GM21723 (cell line): Measurements from ENCODE around the gene TAF11L3.
"Not testable (repeated sequence)": the region's sequence is repeated elsewhere in the genome, so short reads cannot be mapped to it uniquely, and the experiment has no call there.

Experiments used
- ATAC-seq: cut with Tn5 transposase; IDR thresholded peaks from one replicate; pipeline ENCODE4 v1.9.1; 2021; ENCODE audit warnings: mild to moderate bottlenecking, moderate library complexity; ENCODE audit not compliant: unreplicated experiment

TAF11L3 gene

DNA sequence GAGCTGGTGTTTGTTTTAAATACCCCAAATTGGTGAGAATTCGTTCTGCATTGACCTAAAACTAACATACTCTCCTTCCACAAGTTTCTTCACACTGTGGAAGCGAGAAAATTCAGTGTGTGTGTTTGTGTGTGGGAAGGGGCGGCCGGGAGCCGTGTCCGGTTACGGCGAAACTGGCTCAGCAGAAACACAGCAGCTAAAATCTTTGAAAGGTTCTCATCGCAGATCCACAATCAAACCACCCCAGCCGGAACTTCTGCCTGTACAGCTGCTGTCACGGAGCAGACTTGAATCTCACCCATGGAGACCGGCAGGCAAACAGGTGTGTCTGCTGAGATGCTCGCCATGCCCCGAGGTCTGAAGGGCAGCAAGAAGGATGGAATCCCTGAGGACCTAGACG is at the start of gene TAF11L3:
Gene TAF11L3 (plus strand): TSS at position 301 of the 400 bp plus-strand sequence.
- ATAC-seq = not testable (repeated sequence)

DNA sequence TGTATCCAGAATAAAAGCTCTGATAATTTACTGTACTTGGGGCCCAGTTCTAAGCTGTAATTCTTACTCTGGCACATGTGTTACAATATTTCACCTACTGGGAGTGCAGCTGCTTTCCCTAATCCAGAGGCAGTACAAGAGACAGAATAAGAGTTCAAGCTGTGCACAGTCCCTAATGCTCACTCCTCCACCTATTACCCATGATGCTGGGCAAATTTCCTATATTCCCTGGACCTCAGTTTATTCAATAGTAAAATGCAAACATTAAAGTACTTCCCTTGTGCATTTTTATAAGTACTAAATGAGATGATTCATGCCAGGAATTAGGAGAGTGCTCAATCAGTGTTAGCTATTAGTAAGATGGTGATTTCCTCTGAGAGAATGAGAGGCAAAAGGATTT is 48.1 kb upstream of the TAF11L3 start:
- ATAC-seq = no peak

DNA sequence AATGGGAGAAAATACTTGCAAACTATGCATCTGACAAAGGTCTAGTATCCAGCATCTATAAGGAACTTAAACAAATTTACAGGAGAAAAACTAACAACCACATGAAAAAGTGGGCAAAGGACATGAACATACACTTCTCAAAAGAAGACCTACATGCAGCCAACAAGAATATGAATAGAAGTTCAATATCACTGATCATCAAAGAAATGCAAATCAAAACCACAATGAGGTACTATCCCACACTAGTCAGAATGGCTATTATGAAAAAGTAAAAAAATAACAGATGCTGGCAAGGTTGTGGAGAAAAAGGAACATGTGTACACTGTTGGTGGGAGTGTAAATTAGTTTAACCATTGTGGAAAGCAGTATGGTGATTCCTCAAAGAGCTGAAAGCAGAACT is 43.1 kb upstream of the TAF11L3 start:
- not testable (repeated sequence) for ATAC-seq

DNA sequence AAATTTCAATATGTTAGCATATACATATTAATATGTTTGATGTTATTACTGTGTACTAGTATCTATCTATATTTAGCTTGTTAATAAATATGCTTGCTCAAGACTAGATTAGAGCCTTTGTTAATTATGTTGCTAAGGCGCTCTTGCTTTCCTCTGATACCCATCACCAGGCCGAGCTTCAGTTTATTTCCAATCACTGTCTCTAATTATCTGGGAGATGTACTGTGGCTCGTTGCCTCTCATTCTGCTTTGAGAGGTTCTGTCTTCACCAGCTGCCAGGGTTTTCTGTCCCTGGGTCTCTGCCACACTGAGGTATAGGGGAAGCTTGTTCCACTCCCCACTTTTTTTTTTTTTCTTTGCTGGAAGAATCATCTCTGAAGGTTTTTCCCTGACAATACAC is 41.1 kb upstream of the TAF11L3 start:
- ATAC-seq = no peak

DNA sequence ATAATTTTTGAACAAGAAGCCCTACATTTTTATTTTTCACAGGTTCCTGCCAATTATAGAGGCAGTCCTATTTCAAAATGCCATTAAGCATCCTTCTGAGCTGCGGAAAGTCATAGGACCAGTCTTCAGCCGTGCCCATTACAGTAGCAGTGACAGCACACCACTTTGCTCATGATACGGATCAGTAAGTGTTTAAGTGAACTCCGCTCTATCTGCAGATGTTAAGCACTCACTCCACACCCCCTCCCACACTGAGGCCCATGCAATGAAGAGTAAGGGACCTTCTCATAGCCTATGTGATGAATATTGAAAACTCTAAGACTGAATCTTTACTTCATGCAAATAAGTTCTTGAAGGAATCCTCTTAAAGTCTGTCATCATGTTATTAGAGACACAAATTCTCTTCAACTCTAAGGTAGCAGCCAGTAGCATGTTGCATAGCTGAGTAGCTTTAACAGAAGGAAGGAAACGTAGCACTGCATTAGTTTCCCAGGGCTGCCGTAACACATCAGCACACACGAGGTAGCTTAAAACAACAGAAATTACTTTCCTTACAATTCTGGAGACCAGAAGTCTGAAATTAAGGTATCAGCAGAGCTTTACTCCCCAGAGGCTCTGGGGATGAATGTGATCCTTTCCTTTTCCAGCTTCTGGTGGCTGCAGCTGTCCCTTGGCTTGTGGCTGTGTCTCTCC is 40.4 kb upstream of the TAF11L3 start:
- ATAC-seq = no peak

DNA sequence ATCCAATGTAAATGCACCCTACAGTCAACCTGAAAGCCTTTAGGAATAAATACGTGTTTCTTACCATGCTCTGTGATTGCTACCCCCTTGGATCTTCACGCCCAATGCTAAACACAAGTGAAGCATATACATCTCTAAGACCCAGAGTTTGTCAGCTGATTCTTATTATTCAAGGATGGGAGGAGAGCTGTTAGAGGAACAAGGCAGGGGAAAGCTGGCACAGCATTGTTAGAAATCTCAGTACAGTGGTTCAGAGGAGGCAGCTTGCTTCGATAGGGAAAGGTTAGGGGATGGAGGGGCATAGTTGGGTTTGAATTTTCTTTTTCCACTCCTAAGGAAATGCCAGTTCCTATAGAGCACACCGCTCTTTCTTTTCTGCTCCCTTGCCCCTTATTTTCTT is 36.8 kb upstream of the TAF11L3 start:
- no peak for ATAC-seq

DNA sequence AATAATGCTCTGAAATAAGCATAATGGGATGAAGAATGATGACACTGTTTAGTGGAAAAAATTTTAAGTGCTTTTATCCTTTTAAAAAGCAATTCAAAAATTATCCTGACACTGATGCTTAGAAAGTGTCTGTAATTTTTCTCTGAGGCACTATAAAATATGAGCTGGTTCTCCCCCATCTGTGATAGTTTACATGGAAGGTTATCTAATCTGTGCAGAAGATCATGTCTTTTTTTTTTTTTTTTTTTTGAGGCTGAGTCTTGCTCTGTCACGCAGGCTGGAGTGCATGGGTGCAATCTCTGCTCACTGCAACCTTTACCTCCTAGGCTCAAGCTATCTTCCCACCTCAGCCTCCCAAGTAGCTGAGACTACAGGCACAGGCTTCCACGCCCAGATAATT is 35.4 kb upstream of the TAF11L3 start:
- ATAC-seq = no peak

DNA sequence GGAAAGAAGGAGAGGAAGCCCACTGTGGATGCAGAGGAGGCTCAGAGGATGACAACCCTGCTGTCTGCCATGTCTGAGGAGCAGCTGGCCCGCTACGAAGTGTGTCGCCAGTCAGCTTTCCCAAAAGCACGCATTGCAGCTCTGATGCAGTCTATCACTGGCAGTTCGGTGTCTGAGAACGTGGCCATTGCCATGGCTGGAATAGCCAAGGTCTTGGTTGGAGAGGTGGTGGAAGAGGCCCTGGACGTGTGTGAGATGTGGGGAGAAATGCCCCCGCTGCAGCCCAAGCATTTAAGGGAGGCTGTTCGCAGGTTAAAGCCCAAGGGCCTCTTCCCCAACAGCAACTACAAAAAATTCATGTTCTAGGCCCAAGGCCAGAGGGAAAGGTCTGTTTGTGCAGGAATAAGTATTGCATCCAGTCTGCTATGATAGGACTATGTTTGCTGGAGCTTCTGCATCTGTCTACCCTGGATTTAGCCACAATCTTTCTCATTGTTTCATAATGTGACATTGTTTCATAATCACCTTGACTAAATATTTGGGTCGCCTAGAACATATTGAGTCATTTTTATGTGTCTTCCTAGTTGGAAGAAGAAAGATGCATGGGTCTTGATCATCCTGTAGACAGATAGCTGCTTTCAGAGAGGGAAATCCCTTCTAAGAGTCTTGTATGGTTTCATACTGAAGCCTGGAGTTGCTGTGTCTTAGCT is 31.5 kb upstream of the TAF11L3 start:
- not testable (repeated sequence) for ATAC-seq

DNA sequence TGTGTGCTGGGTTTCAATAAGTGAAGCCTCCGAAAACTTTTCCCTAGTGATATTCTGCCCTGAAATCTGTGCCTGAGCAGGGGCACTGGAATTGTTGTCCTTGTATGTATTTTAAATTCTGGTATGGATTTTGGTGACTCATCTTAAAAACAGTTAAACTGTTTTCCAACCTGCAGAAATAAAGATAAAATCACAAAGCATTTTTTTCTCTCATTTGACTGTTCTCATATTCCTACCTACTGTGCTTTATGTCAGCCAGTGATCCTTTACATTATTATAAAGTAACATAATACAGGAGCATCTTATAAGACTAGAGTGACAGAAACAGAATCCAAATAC is 31.0 kb upstream of the TAF11L3 start:
- no peak for ATAC-seq

DNA sequence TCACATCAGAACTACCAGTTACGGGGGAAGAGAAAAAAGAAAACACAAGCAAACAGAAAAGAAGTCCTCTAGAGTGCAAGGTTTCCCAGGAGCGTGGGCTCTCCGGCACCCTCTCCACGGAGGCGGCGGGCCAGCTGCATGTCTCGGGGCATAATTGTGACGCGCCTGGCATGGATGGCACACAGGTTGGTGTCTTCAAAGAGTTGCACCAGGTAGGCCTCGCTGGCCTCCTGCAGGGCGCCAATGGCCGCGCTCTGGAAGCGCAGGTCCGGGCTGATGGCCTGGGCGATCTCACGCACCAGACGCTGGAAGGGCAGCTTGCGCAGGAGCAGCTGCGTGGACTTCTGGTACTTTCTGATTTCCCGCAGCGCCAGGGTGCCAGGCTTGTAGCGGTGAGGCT is 26.9 kb upstream of the TAF11L3 start:
- not testable (repeated sequence) for ATAC-seq

DNA sequence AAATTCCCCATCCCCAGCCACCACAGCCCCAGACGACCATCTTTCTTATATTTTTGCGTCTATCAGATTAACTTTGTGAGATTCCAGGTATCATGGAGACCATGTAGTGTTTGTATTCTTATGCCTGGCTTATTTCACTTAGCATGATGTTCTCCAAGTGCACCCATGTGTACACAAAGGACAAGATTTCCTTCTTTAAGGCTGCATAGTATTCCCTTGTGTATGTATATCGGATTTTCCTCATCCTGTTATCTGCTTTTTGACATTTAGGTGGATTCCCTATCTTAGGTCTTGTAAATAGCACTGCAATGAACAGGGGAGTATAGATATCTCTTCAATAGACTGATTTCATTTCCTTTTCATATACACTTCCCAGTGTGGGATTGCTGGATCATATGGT is 25.4 kb upstream of the TAF11L3 start:
- no peak for ATAC-seq

DNA sequence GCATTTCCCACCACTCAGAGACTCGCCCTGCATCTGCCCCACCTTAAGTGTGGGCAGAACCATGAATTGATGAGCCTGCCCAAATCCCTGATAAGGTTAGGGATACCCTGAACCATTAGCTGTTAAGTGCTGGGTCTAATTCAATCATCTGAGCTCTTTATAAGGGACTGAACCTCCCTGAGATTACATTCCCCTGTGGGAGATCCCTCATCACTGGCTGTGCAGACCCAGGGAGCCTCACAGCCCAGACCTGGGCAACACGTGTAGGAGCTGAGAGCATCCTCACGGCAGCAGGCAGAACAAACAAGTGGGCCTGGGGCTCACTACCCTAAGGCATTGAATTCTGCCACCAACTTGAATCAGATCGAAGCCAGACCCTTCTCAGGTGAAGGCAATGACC is 20.7 kb upstream of the TAF11L3 start:
- no peak for ATAC-seq

DNA sequence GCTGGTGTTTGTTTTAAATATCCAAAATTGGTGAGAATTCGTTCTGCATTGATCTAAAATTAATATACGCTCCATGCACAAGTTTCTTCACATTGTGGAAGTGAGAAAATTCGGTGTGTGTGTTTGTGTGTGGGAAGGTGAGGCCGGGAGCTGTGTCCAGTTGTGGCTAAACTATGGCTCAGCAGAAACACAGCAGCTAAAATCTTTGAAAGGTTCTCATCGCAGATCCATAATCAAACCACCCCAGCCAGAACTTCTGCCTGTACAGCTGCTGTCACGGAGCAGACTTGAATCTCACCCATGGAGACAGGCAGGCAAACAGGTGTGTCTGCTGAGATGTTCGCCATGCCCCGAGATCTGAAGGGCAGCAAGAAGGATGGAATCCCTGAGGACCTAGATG is 20.2 kb upstream of the TAF11L3 start, which contains the start of gene TAF11L2:
Gene TAF11L2 (plus strand): TSS at position 301 of the 400 bp plus-strand sequence.
- not testable (repeated sequence) for ATAC-seq

DNA sequence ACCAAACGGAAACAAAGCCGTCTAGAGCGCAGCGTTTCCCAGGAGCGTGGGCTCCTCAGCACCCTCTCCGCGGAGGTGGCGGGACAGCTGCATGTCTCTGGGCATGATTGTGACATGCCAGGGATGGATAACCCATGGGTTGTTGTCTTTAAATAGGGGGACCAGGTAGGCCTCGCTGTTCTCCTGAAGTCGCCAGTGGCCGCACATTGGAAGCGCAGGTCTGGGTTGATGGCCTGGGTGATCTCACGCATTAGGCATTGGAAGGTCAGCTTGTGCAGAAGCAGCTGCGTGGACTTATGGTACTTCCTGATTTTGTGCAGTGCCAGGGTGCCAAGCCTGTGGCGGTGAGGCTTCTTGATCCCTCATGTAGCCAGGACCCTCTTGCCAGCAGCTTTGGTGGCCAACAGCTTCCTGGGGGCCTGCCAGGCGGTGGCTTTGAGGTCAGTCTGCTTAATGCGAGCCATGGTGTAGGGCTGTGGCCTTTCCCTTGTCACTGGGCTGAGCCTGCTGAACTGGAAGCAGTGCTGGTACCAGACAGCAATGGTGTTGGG is 6.3 kb upstream of the TAF11L3 start:
- ATAC-seq = no peak

DNA sequence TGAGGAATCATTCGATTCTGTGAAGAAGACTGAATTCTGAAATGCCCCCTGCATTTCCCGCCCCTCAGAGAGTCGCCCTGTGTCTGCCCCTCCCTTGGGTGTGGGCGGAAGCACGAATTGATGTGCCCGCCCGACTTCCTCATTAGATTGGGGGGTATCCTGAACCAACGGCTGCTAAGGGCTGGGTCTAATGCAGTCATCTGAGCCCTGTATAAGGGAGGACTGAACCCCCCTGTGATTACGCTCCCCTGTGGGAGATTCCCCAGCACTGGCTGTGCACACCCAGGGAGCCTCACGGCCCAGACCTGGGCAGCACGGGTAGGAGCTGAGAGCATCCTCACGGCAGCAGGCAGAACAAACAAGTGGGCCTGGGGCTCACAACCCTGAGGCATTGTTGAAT is 641 bp upstream of the TAF11L3 start:
- not testable (repeated sequence) for ATAC-seq

DNA sequence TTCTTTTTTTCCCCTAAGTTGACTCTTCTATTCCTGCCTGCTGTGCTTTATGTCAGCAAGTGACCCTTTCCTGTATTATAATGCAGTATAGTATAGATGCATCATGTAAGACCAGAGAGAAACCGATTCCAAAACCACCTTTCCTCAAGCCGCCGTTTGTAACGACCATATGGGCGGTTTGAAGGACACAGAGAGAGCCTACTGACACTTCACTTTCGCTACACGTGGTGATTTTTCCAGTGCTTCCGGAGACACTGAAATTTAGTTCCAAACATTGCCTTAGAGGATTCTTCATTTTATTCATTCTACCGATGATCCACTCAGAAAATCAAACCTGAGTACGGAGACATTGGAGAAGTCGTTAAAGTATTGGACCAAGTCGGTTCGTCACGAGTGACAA is 1.3 kb downstream of the TAF11L3 start:
- not testable (repeated sequence) for ATAC-seq

DNA sequence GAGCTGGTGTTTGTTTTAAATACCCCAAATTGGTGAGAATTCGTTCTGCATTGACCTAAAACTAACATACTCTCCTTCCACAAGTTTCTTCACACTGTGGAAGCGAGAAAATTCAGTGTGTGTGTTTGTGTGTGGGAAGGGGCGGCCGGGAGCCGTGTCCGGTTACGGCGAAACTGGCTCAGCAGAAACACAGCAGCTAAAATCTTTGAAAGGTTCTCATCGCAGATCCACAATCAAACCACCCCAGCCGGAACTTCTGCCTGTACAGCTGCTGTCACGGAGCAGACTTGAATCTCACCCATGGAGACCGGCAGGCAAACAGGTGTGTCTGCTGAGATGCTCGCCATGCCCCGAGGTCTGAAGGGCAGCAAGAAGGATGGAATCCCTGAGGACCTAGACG is 3.3 kb downstream of the TAF11L3 start, which contains the start of gene TAF11L4:
Gene TAF11L4 (plus strand): TSS at position 301 of the 400 bp plus-strand sequence.
- not testable (repeated sequence) for ATAC-seq

DNA sequence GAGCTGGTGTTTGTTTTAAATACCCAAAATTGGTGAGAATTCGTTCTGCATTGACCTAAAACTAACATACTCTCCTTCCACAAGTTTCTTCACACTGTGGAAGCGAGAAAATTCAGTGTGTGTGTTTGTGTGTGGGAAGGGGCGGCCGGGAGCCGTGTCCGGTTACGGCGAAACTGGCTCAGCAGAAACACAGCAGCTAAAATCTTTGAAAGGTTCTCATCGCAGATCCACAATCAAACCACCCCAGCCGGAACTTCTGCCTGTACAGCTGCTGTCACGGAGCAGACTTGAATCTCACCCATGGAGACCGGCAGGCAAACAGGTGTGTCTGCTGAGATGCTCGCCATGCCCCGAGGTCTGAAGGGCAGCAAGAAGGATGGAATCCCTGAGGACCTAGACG is 6.8 kb downstream of the TAF11L3 start, which contains the start of gene TAF11L5:
Gene TAF11L5 (plus strand): TSS at position 301 of the 400 bp plus-strand sequence.
- ATAC-seq = not testable (repeated sequence)

DNA sequence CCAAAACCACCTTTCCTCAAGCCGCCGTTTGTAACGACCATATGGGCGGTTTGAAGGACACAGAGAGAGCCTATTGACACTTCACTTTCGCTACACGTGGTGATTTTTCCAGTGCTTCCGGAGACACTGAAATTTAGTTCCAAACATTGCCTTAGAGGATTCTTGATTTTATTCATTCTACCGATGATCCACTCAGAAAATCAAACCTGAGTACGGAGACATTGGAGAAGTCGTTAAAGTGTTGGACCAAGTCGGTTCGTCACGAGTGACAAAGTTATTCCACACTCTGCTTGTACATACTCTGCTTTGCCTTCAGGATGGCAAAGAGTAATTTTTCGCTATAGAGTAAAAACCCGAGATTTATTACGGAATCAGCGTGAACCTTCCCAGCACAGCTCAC is 8.3 kb downstream of the TAF11L3 start:
- not testable (repeated sequence) for ATAC-seq

DNA sequence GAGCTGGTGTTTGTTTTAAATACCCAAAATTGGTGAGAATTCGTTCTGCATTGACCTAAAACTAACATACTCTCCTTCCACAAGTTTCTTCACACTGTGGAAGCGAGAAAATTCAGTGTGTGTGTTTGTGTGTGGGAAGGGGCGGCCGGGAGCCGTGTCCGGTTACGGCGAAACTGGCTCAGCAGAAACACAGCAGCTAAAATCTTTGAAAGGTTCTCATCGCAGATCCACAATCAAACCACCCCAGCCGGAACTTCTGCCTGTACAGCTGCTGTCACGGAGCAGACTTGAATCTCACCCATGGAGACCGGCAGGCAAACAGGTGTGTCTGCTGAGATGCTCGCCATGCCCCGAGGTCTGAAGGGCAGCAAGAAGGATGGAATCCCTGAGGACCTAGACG is 10.2 kb downstream of the TAF11L3 start, which contains the start of gene TAF11L6:
Gene TAF11L6 (plus strand): TSS at position 301 of the 400 bp plus-strand sequence.
- not testable (repeated sequence) for ATAC-seq
